HepG2 (cell line): ENCODE data around the gene CHEK2. TPM values are rescaled to one million over a fixed set of nuclear protein-coding genes. Genes with fewer than 3 reads are reported as not detected.

ENCODE experiments used
- FOXA1 ChIP-seq, 2 experiments: fragments of 450-650 bp in 1 of 2; sonication (generic) in 1 of 2; formaldehyde crosslinking in 1 of 2; IDR thresholded peaks; 2 replicates each; pipeline versions ENCODE4 v1.4.0 to v1.6.1; 2016 to 2020; ENCODE audit warnings: missing genetic modification reagents in 1 of 2
- ZNF280B ChIP-seq: sonication (generic); formaldehyde crosslinking; IDR thresholded peaks from 2 replicates; pipeline ENCODE4 v1.5.0; 2020; ENCODE audit warnings: missing genetic modification reagents, mild to moderate bottlenecking, borderline replicate concordance
- ZNF407 ChIP-seq: sonication (generic); formaldehyde crosslinking; IDR thresholded peaks from one replicate; pipeline ENCODE4 v1.5.1; 2020; ENCODE audit warnings: mild to moderate bottlenecking, missing genetic modification reagents; ENCODE audit errors: not compliant biosample characterization
- polyA plus RNA-seq, 8 experiments: library from polyadenylated mRNA; depleted of rRNA in 3 of 8; stranded (reverse) in 7 of 8; unstranded in 1 of 8; fragments of >200 nt; fragmentation: Illumina TruSeq in 4 of 8; extraction: Trizol in 4 of 8; gene quantifications; 2 replicates each; pipeline versions ENCODE4 v1.2.1 to v1.2.3, GENCODE V29; 2011 to 2016; ENCODE audit warnings: low read depth in 4 of 8, missing spikeins in 1 of 8, mixed read lengths in 1 of 8; ENCODE audit not compliant: insufficient read depth in 1 of 8
- total RNA-seq, 5 experiments: library from RNA; depleted of rRNA; stranded (reverse); fragments of >200 nt; fragmentation: Illumina TruSeq; extraction: Trizol; gene quantifications; 2 replicates each; pipeline ENCODE4 v1.2.3, GENCODE V29; 2016; ENCODE audit warnings: low read depth in 1 of 5

CHEK2 gene
- total and polyA plus RNA-seq, 2 of the 13 experiments (the other 11 are each of a cell fraction or from before 2014, with no cell fraction given), result 27.0 to 40.5 TPM

GRCh38 chr22:28771195-28771791 is 29.7 kb upstream of the CHEK2 start (continued):
- no peak for TF ChIP-seq ZNF407 (CRISPR knock-in tag)
- no peak for TF ChIP-seq ZNF280B (CRISPR knock-in tag)
- TF ChIP-seq FOXA1 (IDR thresholded peaks at IDR 0.05), result no peak
- TF ChIP-seq FOXA1 (CRISPR knock-in tag; IDR thresholded peaks at IDR 0.05), result no peak
